GM23248 (cell line): Measurements from ENCODE around the gene RUBCNL.

Experiments
- EZH2 ChIP-seq: fragments of 200-600 bp; sonication (generic); IDR thresholded peaks from 2 replicates; pipeline ENCODE4 v1.6.1; 2018; ENCODE audit warnings: antibody characterized with exemption, mild to moderate bottlenecking; ENCODE audit not compliant: insufficient read depth, poor library complexity, severe bottlenecking
- EZH2phosphoT487 ChIP-seq: fragments of 200-600 bp; sonication (generic); IDR thresholded peaks from 2 replicates; pipeline ENCODE4 v1.6.1; 2018; ENCODE audit warnings: antibody characterized with exemption, moderate library complexity, mild to moderate bottlenecking, low read depth; ENCODE audit not compliant: insufficient read depth

DNA sequence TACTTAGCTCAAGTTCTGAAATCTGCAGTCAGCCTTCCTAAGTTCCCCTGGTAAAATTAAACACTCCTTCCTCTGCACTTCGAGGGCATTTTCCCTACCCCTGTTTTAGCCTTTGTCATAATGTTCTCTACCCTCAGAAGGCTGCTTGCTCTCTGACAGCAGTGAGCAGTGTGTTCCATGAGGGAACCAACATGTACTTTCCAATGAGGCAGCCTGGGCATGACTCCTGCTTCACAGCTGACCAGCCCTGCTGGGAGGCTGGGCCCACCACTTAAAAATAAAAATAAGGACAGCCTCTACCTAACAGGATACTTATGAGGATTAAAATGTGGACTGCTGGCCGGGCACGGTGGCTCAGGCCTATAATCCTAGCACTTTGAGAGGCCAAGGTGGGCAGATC is 26.4 kb downstream of the RUBCNL start:
- TF ChIP-seq EZH2phosphoT487 (no peak), EZH2 (no peak)
